GM19043 (cell line): ENCODE data around the gene OSM.

Experiments used
- ATAC-seq: cut with Tn5 transposase; IDR thresholded peaks from one replicate; pipeline ENCODE4 v1.9.1; 2021; ENCODE audit warnings: low read depth; ENCODE audit not compliant: unreplicated experiment

Gene OSM

DNA sequence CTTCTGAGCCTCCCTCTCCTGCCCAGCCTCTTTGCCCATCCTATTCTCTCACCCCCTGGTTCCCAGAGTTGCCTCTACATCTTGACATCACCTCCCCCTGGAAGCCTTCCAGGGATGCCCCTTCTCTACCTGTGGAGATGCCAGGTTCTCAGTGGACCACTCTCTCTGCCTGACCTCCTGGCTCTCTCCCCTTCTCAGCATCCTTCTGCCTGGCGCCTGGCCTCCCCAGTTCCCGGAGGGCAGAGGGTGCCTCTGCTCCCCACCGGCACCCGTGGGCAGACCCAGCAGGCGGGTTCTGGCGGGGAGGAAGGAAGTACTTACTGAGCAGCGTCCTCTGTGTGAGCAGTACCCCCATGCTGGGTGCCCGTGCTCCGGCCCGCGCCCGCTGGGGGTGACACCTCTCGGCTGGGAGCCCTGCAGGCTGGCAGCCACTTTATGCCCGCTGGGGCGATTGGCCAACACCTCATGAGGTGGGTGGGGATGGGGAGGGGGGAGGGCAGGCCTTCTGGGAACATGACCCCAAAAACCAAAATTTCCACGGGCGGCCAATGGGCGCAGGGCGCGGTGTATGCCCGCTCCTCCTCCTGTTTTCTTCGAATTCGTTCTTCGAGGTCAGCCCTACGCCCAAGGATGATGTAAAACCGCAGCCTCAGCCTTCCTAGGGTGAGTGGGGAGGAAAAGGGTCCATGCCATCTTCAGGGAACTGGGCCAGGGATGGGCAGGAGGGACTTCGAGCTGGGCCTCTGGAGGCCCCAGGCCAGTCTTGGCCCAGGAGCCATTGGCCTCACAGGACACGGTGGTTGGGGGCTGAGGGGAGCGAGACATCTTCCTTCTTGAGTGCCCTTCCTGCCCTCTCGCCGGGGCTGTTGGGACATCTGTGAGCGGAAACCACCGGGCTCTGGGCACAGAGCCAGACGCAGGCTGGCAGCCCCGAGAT lies at the start of gene OSM:
OSM (minus strand) TSS at position 407 of the 937 bp plus-strand sequence; CDS start at position 355, 52 bp downstream.
- ATAC-seq: no peak

DNA sequence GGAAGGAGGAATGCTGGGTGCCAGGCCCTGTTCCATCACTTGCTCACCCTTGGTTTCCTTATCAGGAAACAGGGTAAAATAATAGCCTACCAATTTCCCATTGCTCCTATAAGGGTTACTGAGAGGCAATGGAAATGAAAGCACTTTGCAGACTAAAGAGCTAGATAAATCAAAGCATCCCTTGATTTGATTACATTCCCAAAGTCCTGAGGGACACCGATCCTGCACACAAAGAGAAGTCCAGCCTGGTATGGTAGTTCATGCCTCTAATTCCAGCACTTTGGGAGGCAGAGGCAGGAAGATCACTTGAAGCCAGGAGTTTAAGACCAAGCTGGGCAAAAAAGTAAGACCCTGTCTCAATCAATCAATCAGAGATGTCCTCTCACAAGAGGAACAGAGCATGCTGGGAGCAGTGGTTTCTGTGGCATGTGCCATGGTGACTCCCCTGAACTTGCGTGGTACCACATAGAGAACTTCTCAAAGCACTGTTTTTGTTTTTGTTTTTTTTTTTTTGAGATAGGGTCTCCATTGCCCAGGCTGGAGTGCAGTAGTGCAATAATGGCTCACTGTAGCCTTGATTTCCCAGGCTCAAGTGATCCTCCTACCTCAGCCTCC lies 49.4 kb upstream of the OSM start:
- ATAC-seq: no peak

DNA sequence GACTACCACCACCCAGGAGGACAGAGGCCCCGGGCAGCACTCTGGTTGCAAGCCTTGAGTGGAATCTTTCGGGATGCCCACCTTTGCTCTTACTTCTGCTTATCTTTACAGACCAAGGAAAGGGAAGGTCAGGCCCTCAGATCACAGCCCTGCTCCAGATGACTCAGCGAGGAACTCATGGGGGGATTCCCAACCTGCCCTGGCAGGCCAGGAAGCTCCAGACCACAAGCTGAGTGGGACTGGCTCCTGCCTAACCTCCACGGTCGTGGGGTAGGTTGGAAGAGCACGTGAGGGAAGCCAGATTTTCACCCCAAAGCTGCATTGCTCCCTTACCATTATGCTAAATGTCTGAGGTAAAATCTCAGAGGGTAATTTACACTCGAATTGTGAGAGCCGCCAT lies 48.3 kb upstream of the OSM start:
- no peak for ATAC-seq

DNA sequence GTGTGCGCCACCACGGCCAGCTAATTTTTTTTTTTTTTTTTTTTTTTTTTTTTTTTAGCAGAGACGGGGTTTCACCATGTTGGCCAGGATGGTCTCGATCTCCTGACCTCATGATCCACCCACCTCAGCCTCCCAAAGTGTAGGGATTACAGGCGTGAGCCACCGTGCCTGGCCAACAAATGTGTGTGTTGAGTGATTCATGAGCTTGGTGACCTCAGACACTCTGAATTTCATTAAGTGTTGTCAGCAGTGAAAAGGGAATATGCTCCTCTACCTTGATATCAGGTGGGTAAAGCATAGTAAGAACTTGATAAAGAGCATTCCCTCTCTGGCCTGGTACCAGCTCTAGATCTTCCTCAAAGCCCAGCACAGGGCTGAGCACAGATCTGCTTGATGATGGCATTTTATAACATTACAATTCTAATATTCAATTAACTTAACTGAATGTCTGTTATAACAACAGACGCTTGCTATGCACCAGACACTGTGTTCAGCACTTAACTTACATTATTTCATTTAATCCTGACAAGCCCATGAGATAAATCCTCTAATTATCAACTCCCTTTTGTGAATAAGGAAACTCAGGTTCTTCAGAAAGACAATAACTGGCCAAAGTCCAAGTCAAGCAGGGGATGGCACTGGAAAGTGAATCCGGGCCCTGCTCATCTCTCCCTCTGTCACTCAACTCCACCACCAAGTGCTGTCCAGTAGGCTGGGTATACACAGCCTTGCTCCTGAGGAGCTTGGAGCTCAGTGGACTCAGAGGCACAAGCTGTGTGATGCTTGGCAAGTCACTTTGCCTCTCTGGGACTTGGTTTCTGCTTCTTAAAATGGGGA lies 47.1 kb upstream of the OSM start:
- ATAC-seq: no peak

DNA sequence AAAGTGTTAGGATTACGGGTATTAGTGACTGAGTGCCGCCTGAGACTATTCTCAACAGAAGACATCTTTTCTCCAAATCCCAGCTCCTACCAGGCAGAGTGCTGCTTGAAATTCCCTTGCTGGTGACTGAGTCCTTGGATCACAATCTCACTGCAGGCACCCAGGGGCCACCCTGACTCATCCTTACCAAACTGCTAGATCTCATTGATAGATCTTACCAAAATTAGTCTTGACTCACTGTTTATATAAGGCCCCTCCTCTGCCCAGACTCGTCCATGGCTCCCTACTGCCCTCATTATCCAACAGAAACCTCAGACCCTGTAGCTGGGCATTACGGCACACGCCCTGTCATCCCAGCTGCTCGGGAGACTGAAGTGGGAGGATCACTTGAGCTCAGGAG lies 45.4 kb upstream of the OSM start:
- ATAC-seq: no peak

DNA sequence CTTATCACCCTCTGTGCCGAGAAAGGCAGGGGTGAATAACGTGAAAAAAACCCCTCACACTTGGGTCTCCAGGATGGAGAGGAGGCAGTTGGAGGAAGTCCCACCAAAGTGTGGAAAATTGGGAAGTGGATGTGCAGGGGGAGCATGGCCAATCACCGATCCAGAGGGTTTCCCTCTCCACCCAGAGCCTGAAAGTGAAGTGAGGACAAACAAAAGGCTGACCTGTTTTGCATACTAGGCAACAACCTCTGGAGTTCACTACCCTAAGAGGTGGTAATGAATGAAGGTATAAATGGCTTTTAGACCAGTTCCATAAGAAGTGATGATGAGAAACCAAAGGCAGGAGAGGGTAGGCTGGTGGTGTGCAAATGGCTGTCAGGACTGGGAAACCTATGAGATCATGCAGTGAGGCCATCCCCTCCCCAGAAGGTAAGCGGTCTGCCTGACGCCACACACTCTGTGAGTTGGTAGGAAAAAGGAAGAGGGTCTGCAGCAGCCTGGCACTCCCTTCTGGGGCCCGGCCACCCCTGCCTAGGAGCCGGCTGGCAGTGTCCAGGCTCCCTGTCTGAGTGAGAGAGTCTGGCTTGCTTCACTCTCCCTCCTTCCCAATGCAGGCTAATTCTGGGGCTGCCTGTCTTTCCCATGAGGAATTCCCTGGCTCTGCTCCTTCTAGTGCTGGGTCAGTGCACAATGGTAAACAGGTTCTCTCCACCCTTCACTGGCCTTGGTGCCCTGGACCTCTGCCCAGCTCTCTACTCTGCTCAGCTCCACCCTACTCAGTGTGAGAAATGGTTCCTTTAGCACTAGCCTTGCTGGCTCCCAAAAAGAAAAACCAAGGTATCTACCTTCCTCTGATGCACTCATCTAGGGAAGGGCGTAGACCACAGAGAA lies 44.5 kb upstream of the OSM start:
- ATAC-seq: no peak

DNA sequence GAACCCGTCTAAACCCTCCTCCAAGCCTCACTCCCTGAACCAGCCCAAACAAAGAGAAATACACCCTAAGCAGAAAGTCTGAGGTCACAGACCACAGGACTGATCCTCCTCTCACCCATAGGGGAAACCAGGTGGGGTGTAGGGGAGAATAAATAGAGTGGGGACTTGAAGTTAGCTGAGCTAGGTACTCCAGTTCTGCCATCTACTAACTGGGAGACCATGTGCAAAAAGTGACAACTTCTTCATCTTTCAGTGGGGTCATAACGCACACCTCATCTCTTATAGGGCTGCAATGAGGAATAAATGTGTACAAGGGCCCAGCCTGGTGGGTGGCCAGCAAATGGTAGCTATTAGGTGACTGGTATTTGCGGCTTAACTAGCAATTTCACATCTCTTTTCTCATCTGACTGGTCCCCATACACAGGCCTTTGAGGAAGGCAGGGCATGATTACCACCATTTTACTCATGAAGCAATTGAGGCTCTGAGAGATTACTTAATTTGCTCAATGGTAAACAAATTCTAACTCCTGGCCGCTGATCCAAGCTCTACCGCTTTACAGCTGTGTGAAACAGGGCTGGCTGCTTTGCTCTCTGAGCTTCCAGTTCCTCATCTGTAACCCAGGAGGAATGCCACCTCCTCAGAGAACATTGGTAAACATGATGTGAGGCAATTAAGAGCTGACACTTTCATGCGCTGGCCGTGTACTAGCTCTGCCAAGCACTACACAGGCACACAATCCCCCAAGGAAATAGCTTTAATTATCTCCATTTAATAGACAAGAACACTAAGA lies 43.5 kb upstream of the OSM start:
- ATAC-seq: peak; percentile 46

DNA sequence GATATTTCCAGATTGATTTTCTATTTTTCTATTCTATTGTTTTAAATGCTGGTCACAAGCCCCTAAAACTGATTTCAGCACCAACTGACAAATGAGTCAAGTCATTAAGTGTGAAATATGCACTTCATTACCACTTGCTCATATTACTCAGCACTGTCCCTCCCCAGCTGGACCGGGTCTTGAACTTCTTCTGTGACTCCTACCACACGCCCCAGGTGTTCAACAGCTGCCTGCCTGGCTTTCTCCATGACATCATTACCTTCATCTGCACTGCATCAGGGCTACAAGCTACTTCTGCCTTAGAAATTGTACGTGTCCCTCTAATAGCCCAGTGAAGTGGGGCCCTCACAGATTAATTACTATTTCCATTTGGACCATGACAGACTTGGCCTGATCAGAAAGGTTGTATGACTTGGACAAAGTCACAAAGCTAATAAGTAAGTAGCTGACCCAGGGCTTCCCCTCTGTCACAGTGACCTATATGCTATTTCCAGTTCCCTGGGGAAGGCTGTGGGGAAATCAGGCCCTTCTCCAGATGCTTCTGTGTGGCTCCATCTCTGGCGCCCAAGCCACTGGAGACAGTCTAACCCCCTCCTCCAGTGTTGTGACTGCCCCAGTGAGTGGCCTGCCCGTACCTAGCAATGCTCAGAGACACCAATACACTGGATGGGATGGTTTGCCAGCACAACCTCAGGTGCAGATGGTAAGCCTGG lies 42.0 kb upstream of the OSM start:
- no peak for ATAC-seq

DNA sequence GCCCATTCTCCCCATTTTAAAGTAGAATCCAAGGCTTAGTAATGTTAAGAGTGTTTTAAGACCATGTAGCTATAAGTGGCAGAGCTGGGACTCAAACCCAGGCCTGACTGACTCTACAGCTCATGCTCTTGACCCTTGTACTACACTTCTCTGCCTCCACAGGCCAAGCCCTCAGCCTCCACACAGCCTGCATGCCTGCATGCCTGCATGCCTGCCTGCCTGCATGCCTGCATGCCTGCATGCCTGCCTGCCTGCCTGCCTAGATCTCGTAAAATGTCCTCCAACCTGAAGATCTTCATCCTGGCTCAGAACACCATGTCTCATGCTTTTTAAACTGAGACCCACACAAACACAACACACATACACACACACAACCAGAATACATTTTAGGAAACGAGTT lies 41.4 kb upstream of the OSM start:
- ATAC-seq: no peak

DNA sequence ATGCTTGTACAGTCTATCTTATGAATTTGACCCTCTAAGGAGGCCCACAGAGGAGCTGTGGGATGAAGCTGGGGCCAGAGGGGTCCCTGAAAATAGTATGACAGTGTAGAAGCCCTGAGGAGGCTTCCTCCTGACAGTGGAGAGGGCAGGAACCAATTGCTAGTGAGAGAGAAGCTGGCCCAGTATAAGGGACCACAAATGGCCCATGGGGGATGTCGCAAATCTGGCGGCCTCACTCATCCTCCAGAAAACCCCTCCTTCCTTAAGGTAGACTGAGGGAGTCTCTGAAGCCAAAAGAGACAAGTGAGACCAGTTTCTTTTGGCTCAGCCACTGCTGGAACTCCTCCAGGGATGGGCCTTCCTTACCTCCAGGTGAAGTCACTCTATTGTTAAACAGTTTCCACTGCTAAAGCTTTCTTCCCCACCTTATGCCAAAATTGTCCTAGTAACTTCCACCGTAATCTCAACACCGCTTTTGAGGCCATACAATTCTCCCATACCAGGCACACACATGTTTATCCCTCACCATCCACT lies 40.5 kb upstream of the OSM start:
- no peak for ATAC-seq

DNA sequence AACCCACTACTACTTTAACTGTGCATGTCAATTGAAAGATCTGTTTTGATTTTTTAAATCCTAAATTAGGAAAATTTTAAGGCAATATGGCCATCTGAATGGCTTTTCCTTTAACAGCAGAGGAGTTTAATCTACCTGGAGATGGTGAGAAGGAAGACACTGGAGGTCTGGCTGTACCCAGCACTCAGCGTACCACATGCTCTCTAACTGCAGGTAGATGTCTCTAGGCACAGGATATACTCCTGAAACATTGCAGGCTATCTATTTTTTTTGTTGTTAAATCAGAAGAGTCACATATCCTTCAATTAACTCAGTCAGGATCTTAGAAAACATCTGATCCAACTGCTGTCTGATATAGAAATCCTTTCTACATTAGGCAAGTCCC lies 40.0 kb upstream of the OSM start:
- no peak for ATAC-seq

DNA sequence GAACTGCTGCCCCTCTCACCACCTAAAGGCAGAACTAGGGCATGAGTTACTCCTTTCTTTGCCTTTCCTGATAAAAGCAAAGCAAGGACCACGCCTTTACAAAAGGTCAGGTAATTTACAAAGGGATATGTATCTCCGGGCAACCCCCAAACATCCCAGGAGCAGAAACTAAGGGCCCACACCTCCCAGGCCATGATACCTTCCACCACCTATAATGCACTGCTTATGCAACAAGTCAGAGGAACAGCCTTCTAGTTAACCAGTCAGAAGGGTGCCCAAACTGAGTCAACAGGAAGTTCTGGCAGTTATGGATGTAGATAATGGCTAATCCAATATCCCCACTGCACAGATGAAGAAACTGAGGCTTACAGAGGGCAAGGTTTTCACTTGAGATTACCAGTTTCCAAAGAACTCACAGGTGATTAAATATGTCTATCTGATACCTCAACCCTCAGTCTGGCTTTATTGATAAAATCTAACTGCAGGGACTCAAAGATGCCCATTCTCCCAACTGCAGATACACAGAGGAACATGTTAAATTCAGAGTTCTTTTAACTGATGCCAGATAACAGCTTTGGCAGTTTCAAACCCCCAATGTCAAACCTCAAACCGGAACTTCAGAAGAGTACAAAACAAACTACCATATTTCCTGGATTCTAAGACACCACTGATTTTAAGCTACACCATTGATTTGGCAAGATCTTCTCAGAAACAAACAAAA lies 39.4 kb upstream of the OSM start:
- ATAC-seq: no peak

DNA sequence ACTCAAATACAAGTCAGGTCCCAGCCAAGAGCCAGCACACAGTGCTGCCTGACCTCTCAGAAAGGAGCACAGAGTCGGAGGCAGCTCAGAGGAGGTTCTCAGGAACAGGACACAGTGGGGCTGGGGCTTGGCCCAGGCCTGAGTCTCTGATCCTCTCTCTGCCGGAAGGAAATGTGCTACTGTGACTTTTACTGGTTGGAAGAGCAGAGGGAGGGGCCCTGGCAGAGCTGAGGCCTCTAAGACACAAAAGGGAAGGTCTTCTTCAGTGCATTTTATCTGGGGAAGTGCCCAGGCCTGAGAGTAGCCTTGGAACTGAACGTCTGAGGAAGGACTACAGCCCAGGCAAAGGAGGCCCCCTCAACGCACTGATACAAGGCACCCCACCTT lies 38.9 kb upstream of the OSM start:
- ATAC-seq: no peak

DNA sequence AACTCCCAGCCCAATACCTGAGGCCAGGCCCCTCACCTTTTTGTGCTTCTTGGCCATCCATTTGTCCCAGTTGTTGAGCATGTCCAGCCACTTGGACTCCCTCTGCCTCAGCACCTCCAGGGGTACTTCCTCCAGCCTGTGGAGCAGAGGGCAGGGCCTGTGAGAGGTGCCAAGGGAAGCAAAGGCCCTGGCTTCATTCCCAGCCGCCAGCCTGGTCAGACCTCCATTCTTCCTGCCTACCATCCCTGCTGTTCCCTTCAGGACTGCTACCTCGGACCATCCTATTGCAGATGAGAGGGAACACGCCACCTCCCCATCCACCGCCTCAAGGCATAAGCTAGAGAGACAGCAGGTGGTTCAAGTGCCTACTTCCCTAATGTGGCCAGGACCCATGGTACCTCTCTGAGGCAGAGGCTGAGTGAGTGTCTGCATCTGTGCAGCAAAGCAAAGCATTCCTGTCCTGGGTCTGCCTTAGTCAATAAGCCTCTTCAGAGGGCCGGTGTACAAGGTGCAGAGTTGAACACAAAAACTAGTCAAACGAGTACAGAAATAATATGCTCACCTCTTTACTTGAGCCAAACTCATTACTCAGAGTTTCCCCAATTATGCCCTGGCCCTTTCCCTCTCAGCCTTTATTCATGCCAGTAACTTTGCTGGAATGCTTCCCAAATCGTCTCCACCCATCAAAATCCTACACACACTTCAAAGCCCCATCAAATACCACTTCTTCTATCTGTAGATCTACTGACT lies 38.0 kb upstream of the OSM start:
- ATAC-seq: no peak

DNA sequence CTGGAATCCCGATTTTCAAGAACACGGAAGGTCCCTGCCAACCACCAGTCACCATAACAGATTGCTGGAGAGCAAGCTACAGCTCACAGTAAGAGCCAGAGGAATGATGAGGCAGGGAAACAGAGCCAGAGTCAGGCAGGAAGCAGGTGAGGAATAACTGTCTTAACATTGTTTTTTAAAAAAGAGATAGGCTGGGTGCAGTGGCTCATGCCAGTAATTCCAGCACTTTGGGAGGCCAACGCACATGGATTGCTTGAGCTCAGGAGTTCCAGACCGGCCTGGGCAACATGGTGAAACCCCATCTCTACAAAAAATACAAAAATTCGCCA lies 36.1 kb upstream of the OSM start:
- ATAC-seq: no peak

DNA sequence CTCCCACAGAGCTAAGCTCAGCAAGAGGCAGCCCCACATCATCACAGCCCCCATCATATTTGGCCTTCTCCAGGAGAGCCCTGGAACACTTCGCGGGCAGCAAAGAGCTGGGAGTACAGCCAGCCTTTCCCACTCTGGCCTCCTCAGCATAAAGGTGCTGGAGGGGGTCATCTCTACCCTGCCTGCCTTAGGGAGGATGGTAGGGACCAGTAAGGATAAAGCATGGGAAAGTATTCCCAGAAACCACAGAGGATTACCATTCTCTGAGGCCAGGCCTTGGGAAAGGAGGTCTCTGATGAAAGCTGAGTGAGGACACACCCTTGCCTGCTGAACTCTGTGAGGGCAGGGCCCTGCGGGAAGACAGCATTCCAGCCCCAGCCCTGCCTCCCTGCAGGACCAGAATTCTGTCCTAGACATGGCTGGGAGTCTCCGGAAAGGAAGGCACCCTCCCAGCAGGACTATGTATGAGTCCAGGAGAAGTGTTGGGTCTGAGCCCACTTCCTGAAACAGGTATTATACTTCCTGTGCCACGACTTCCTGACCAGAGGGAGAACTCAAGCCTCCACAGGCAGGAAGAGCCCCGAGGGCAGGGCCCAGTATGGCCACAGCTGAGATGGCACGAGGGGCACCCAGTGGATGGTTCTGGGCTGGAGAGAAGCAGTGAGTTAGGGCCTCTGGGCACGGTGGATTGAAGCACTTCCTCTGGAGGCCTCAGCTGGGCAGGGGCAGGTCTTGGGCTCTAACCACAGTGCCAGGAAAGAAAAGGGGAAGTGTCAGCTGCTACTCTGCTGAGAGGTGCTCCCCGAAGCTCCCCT lies 35.6 kb upstream of the OSM start:
- no peak for ATAC-seq

DNA sequence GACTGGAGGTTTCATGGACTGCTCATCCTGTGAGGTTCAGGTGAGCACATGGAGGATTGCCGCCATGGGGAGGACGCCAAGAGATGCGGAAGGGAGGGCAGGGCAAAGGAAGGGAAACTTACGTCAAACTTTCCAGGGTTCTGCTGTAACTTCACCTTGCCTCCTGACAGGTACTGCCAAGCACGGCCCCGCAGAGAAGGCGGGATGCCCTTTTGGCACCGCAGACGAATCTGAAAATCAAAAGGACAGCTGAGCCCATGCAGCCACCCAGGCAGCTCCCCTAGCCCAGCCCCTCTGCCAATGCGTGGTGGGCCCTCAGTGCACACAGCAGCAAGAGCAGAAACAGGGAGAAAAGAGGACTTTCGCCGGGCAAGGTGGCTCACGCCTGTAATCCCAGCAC lies 32.7 kb upstream of the OSM start:
- ATAC-seq: no peak
